ENCODE data around the gene FOXP4. TPM values are rescaled to one million over a fixed set of nuclear protein-coding genes. Genes with fewer than 3 reads are reported as not detected.

FOXP4 gene
- total and polyA plus RNA-seq, 2 of the 13 experiments (the other 11 are each of a cell fraction or from before 2014, with no cell fraction given), result 11.0 to 12.4 TPM

GRCh38 chr6:41548098-41548840 is 2.1 kb downstream of the FOXP4 start (continued):
- no peak for TF ChIP-seq ARID2 (CRISPR knock-in tag; IDR thresholded peaks at IDR 0.05; ENCODE audit: borderline replicate concordance)
- TF ChIP-seq MYC (CRISPR knock-in tag; IDR thresholded peaks at IDR 0.05; ENCODE audit: borderline replicate concordance), result no peak
- no peak for TF ChIP-seq ZNF563 (CRISPR knock-in tag; IDR thresholded peaks at IDR 0.05)
- TF ChIP-seq NFYC (CRISPR knock-in tag; IDR thresholded peaks at IDR 0.05), result no peak
- TF ChIP-seq TBX2 (CRISPR knock-in tag; IDR thresholded peaks at IDR 0.05; ENCODE audit: borderline replicate concordance), result peak; percentile 26; the same call in 1 of the 2 replicates
- TF ChIP-seq TARDBP (CRISPR knock-in tag; IDR thresholded peaks at IDR 0.05), result no peak
- TF ChIP-seq RBM22 (optimal IDR thresholded peaks at IDR 0.05; ENCODE audit: low read length), result no peak
- 0 out of 2 replicates have a peak, but pooled peaks have one; percentile 43 for TF ChIP-seq ZNF546 (CRISPR knock-in tag; conservative IDR thresholded peaks at IDR 0.05)
- TF ChIP-seq ZFAT (CRISPR knock-in tag; conservative IDR thresholded peaks at IDR 0.05), result no peak
- TF ChIP-seq ZXDC (CRISPR knock-in tag; IDR thresholded peaks at IDR 0.05), result no peak
- TF ChIP-seq FOXK1 (CRISPR knock-in tag; IDR thresholded peaks at IDR 0.05; ENCODE audit: borderline replicate concordance, low read depth), result no peak
- TF ChIP-seq ZNF691 (CRISPR knock-in tag; IDR thresholded peaks at IDR 0.05; ENCODE audit: borderline replicate concordance, low read depth), result peak; percentile 63; the same call in 1 of the 2 replicates
- TF ChIP-seq KLF9 (CRISPR knock-in tag; IDR thresholded peaks at IDR 0.05; ENCODE audit: low read depth), result no peak
- TF ChIP-seq ZBTB2 (CRISPR knock-in tag; IDR thresholded peaks at IDR 0.05; ENCODE audit: low read depth), result no peak
- no peak for TF ChIP-seq ZBTB1 (CRISPR knock-in tag; IDR thresholded peaks at IDR 0.05; ENCODE audit: borderline replicate concordance)
- TF ChIP-seq TCF12 (IDR thresholded peaks at IDR 0.05), result no peak
- TF ChIP-seq TCF12 (CRISPR knock-in tag; IDR thresholded peaks at IDR 0.05), result no peak; the same call in 1 of the 2 replicates
- TF ChIP-seq ZNF652 (CRISPR knock-in tag; IDR thresholded peaks at IDR 0.05; ENCODE audit: borderline replicate concordance, low read depth), result no peak
- 0 out of 2 replicates have a peak, but pooled peaks have one; percentile 49 for TF ChIP-seq MTA1 (CRISPR knock-in tag; IDR thresholded peaks at IDR 0.05; ENCODE audit: borderline replicate concordance)
- TF ChIP-seq ZNF350 (CRISPR knock-in tag; IDR thresholded peaks at IDR 0.05; ENCODE audit: borderline replicate concordance, low read depth), result no peak
- TF ChIP-seq AGO2 (optimal IDR thresholded peaks at IDR 0.05; ENCODE audit: low read depth, low read length), result peak; percentile 80
- TF ChIP-seq, protein P1, sequence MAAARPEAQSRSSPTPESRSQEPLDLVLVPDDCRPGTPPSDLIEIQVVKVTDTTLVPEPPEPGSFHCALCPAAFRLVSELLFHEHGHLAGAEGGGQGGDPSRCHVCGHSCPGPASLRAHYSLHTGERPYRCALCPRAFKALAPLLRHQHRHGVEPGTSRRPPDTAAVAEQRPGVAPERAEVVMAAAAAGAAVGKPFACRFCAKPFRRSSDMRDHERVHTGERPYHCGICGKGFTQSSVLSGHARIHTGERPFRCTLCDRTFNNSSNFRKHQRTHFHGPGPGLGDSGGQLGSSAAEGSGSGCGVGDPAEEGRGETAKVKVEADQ (CRISPR knock-in tag; IDR thresholded peaks at IDR 0.05; ENCODE audit: borderline replicate concordance), result 0 out of 2 replicates have a peak, but pooled peaks have one; percentile 21

All from HepG2 (cell line).